GM21515 (cell line): ENCODE results near the gene HEMGN.
"Not testable (repeated sequence)": the region's sequence is repeated elsewhere in the genome, so short reads cannot be mapped to it uniquely, and the experiment has no call there.

Experiments
- ATAC-seq: cut with Tn5 transposase; IDR thresholded peaks from one replicate; pipeline ENCODE4 v1.9.1; 2021; ENCODE audit not compliant: unreplicated experiment

The HEMGN gene

DNA sequence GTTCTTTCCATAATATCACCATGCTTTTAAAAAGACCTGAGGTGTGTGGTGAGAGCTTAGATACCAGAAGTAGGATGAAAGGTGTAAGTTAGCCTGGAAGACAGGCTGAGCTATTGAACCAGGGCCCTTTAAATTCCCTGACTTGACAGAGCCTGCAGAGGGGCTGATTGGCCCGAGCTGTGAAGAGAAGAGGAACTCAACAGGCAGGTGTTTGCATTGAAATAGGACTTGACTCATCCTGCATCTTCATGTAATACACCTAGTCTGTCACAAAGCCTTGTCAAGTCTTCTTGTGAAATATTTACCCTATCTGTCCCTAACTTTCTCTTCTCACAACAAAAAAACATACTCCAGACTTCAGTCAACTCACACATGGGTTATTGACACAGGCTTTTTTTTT, 28.5 kb upstream of the HEMGN start:
- no peak for ATAC-seq

DNA sequence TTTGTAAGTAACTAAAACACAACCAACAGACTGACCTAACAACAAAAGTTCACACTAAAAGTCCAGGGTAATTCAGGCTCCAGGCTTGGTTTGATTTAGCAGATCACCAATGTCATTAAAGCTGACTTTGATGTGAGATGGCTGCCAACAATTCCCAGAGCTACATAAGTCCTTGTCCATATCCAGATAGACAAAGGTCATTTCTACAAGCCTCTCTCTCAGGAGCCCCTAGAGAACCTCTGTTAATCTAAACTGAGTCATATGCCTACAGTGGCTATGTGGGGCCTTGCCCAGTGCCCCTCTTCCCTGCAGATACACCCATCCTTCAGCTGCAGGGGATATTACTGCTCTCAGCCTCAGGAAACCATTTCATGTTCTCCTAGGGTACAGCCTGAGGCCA, 26.9 kb upstream of the HEMGN start:
- no peak for ATAC-seq

DNA sequence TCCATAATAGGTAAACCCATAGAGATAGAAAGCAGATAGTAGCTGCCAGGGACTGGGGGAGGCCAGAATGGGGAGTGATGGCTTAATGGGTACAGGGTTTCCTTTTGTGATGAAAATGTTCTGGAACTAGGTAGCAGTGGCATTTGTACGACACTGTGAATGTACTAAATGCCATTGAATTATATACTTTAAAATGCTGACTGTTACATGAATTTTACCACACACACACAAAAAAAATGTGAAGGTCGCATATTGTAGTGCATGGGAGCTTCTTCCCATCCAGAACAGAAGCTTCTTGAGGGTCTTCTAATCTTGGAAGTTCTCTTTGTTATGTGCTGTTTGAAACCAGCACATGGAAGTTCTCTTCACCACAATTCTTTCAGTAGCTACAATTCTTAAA, 25.3 kb upstream of the HEMGN start:
- ATAC-seq: no peak

DNA sequence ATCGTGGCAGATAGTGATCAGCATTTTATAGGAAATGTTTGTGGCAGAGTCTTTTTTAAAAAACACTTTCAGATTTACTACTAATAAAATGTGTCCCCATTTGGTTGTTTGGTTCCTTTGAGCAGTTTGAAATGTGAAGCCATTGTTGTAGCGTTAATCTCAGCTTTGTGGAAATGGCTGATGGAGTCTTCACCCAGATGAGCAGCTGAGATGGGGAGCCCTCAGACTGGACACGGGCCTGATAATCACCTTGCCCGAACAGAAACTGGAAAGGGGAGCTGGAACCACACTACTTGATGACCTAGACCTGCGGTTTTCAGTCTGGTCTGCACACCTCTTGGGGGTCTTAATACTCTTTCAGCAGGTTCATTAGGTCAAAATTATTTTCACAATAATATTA, 24.6 kb upstream of the HEMGN start:
- ATAC-seq: no peak

DNA sequence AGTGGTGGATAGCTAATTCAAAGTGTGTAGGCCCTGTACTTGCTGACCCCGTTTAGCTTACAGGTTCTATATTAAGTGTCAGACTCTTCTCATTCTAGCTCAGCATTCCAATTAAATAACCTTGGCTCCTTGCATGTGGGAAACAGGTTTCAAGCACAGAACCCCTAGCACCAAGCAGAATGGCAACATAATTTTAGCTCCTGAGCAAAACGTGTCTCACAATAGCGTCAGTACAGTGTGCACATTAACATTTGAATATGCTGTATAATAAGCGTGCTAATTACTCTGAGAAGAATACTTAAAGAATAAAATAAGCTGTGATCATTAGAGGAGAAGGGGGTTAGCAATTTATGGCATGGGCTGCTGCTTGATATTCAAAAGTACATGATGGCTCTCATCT, 24.2 kb upstream of the HEMGN start:
- ATAC-seq: no peak

DNA sequence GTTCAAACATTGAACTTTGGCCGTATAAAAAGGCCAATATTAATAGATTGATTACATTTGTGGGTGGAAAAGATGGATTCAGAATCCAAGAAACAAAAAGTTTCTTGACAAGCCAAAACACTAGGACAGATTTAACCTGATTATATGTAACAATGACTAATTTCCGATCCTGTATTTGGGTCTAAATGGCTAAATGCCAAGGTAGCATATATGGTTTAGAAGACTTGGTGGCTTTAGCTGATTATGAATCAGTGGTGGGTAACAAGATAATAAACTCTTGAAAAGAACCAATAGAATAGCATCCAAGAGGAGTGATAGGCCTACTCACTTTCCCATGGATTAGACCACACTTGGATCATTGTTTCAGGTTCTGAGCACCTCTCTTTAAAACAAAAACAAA, 23.4 kb upstream of the HEMGN start:
- no peak for ATAC-seq

DNA sequence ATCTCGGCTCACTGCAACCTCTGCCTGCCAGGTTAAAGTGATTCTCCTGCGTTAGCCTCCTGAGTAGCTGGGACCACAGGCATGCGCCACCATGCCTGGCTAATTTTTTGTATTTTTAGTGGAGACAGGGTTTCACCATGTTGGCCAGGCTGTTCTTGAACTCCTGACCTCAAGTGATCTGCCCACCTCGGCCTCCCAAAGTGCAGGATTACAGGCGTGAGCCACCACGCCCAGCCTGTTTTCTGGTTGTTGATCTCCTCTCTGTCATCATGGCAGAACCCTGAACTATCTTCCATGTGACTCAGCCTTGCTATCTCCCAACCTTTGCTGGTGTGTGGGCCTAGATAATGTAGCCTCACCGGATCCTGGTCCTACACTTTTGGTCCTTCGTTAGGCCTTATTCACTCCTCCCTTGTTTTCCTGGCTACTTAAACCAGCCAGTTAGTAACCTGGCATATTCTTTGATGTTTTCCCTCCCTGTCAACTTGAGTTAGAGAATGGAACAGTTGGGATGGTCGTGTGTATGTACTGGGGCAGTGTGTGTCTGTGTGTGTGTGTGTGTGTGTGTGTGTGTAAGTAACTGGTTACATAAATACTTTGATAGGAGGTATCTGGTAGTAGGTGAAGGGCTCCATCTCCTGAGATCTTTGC, 22.8 kb upstream of the HEMGN start:
- ATAC-seq: not testable (repeated sequence)

DNA sequence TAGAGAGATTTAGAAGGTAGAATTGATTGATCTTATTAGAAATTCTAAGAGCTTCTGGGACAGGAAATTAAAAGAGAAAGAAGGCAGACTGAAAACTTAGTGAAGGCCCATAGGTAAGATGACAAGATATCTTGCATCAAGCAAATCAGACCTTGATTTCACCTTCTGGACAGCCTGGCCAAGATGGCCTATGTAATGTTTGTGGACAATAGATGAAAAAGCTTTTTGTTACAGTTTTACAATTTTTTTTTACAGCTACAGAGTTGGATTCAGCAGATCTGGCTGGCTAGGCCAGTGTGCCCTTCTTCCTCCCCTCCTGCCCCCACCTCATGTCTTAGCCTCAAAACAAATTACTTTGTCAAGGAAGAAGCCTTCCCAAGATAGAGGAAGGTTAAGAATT, 21.6 kb upstream of the HEMGN start:
- no peak for ATAC-seq

DNA sequence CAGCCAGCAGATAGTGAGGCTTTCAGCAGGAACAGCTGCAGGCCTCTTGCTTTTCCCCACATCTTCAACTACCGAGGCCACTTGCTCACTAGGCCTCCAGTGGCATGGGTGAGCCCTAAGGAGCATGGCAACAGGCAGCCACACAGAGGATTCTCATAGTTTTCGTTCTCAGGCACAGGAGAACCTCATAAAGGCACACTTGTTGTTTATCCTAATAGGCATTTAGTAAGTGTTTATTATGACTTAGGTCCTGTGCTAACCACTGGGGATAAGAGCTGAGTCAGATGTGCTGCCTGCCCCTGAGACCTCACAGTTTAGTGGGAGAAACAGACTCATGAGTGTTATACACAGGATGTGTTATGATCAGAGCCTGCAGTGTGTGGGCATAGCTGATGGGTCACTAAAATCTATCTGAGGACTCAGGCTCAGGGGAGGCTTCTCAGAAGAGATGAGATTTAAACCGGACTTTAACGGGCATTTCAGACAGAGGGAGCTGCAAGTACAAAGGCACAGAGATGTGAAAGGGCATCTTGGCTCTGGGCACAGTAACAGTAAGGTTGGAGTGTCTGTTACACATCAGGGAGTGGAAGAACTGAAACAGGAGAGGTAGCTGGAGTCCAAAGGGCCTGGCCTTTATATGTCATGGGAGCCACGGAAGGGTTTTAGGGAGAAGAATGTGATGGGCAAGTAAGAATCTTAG, 21.0 kb upstream of the HEMGN start:
- no peak for ATAC-seq

DNA sequence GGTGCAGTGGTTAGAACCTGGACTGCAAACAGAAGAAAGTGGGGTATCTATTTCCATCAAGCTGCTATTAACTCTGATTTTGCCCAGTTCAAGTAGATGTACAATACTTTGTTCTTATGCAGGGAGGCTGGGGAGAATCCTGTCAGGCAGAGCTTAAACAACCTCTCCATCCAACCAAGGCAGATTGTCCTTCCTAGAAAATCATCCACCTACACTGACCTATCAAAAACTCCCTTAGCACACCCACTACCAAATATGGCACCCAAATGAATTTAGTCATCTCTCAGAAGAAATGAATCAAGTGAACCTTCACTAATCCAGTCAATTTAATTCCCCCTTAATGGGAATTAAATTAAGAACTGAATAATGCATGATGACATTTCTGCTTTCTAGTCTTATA, 18.4 kb upstream of the HEMGN start:
- ATAC-seq: no peak

DNA sequence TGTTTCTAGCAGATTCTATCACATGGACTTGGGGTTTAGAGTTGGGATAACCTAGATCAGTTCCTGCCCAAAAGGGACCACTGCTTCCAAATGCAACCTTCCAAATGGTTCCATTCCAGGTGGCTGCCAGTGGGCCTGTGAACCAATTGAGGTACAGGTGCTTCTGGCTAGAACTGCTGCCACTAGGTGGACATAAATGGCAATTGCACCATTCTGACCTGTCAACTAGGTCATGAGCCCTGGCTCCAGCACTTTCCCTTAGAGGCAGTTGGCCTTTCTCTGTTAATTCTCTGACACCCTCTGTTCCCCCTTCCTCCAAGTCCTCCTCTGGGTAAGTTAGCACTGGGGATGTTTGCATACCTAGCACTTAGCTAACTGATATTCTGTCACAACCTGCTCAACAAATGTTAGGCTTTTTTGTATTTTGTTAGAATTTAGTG, 16.6 kb upstream of the HEMGN start:
- ATAC-seq: peak; percentile 70

DNA sequence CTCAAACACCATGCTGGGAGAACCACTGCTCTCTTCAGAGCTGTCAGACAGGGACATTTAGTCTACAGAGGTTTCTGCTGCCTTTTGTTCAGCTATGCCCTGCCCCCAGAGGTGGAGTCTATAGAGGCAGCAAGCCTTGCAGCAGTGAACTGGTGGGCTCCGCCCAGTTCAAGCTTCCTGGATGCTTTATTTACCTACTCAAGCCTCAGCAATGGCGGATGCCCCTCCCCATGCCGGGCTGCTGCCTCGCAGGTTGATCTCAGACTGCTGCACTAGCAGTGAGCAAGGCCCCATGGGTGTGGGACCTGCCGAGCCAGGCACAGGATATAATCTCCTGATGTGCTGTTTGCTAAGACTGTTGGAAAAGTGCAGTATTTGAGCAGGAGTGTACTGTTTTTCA, 12.9 kb upstream of the HEMGN start:
- ATAC-seq: not testable (repeated sequence)

DNA sequence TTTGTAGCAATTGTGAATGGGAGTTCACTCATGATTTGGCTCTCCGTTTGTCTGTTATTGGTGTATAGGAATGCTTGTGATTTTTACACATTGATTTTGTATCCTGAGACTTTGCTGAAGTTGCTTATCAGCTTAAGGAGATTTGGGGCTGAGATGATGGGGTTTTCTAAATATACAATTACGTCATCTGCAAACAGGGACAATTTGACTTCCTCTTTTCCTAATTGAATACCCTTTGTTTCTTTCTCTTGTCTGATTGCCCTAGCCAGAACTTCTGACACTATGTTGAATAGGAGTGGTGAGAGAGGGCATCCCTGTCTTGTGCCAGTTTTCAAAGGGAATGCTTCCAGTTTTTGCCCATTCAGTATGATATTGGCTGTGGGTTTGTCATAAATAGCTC, 9.1 kb upstream of the HEMGN start:
- ATAC-seq: not testable (repeated sequence)

DNA sequence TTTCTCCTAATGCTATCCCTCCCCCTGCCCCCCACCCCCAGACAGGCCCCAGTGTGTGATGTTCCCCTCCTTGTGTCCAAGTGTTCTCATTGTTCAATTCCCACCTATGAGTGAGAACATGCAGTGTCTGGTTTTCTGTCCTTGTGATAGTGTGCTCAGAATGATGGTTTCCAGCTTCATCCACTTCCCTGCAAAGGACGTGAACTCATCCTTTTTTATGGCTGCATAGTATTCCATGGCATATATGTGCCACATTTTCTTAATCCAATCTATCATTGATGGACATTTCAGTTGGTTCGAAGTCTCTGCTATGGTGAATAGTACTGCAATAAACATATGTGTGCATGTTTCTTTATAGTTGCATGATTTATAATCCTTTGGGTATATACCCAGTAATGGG, 7.5 kb upstream of the HEMGN start:
- ATAC-seq: not testable (repeated sequence)

DNA sequence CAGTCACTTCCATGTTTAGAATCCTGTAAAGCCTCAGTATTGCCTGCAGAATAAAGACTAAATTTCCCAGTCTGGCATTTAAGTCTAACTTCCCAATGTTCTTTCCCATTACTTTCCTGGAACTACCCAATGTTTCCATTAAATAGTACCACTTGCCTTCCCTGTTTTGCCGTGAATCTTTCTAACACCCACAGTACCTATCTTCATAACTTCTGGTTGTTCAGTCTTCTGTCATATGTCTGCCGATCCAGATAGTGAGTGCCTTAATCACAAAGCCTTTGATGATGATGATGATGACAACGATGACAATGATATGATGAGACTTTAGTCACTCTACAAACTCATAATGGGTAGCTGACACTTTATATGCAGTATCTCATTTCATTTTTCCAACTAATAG, 6.6 kb upstream of the HEMGN start:
- ATAC-seq: no peak

DNA sequence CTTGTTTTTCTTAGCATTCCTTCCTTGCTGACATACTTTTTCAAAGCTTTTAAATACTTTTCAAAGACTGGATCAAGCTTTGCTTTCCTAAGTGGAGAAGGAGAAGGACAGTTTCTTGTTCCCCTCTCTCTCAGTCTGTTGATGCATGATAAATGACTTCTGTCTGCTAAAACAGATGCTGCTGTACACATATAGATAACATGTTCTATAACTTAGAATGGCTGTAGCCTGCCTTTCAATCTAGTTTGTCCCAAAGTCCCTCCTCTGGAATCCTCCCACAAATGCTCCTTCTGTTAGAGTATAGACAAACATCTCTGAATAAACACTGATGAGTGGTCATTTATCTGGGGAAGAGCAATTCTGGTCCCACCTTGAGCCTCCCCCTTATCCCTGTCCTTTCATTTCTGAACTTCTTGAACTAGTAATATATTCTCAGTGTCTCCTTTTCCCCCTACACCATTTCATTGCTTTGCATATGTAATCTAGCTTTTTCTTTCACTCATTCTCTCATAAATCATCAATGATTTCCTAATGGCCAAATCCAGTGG, 5.4 kb upstream of the HEMGN start:
- no peak for ATAC-seq

DNA sequence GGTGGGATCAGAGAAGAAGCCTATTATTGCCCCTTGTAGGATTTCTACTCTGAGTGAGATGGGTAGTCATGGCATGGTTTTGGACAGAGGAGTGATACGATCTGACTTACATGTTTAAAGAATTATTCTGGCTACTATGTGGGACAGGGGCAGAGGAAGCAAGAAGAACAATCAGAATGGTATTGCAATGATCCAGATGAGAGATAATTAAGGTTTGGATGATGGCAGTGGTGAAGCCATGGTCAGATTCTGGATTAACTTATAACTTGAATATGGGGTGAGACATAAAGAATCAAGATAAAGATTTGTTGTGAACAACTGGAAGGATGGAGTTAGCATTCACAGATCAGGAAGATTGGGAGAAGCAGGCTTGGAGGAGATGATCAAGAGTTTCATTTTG, 3.4 kb upstream of the HEMGN start:
- no peak for ATAC-seq

DNA sequence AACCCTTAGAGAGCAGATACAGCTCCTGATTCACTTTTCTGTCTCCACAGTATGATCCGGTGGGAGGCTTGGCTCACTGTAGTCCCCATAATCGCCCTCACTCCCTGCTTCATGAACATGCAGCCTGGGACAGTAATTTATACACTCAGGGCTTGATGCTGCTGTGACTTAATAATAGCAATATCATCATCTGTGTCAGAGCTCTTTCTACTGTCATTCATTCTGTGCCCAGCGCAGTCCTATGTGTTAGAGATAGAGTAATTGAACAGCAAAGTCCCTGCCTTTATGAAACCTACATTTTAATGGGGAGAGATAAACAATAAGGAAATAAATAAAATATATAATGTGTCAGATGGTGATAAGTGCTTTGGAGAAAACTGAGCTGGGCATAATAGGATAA, 2.8 kb upstream of the HEMGN start:
- no peak for ATAC-seq

DNA sequence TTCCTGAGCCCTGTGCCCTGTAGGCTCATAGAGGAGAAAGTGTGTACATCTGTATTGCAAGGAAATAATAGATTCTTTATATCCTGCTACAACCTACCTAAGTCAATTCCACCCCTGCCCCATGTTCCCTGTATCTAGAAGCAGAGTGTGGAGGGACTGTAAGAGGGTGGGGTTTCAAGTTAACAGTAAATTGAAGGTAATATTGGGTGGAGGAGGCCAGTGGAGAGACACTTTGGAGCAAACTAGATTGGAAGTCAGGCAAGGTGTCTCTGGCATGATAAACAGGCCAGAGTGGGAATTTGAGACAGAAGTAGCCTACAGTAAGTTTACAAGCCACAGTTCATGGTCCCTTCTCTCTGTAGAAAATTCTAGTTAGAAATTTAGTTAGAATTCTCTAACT, 2.3 kb upstream of the HEMGN start:
- ATAC-seq: no peak

DNA sequence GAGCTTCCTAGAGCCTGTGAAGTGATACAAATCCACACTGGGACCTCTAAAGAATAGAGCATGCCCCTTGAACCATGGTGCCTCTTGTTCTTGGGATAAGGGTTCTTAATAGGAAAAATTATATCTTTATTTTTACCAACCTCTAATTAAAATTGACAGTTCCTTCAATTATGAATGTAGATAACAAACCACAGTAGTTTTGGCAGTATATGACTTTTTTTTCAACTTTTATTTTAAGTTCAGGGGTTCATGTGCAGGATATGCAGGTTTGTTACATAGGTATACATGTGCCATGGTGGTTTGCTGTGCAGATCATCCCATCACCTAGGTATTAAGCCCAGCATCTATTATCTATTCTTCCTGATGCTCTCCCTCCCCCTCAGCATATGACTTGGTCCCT, 974 bp downstream of the HEMGN start:
- no peak for ATAC-seq

DNA sequence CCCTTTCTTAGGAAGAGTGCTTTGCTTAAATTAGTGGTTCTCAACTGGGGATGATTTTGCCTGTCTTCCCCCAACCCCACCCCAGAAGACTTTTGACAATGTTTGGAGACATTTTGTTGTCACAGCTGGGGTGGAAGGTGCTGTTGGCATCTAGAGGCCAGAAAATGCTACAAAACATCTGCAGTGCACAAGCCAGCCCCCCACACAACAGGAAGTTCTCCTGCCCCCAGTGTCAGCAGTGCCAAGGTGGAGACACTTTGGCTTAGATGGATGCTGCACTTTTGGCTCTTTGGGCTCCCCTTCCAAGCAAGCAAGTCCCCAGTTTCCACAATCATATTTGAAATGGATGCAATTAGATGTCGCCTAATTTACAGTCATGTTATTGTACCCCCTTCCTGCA, 2.7 kb downstream of the HEMGN start:
- no peak for ATAC-seq

DNA sequence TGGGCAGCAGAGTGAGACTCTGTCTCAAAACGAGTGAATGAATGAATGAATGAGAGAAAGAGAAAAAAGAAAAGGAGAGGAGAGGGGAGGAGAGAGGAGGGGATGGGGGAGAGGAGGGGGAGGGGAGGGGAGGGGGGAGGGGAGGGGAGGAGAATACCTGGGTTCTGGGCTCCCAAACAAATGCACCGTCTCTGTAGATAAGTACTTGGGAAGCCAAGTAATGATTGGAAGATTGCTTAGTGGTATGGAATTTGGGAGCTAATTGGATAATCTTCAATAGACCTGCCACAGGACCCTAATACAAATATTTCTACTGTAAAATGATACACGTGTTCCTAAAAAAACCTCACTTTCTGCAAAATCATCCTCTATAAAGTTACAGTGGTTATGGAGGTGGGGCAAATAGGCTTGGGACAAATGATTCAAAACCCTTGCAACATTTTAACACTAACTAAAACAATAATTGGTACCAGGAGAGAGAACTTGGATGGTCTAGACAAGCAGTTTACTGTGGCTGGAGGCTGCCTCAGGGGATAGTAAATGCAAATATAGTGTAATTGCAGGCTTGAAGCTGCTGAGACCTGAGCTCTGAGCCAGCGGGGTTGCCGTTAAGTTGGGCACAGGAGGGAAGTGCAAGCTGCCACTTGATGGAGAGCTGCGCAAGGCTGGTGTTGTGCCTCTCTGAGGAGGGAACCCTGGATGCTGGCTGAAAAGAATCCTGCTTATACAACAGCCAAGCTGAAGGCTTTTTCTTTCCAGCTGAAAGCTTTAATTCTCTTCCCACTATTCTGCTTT, 3.5 kb downstream of the HEMGN start:
- ATAC-seq: no peak
